Immature natural killer cell (primary cell): Measurements from ENCODE around the gene MARCKSL1. TPM values are rescaled to one million over a fixed set of nuclear protein-coding genes. Genes with fewer than 3 reads are reported as not detected.
"Not testable (repeated sequence)": the region's sequence is repeated elsewhere in the genome, so short reads cannot be mapped to it uniquely, and the experiment has no call there.

ENCODE experiments used
- DNase-seq, 3 donors: peaks; one replicate each; pipeline ENCODE4 v3.0.0; 2022; ENCODE audit warnings: mixed read lengths in 1 of 3
- H3K27ac Mint-ChIP-seq, 6 donors: one replicate each; pipeline ENCODE4 v1.8.0; 2020; ENCODE audit warnings: mixed read lengths in 6 of 6, mild to moderate bottlenecking in 5 of 6, inconsistent platforms in 4 of 6, moderate library complexity in 3 of 6
- H3K27me3 Mint-ChIP-seq, 3 donors: one replicate each; pipeline ENCODE4 v1.8.0; 2020 to 2021; ENCODE audit warnings: low read depth in 3 of 3, mild to moderate bottlenecking in 3 of 3, mixed read lengths in 3 of 3, moderate library complexity in 3 of 3, inconsistent platforms in 1 of 3
- H3K36me3 Mint-ChIP-seq, 3 donors: one replicate each; pipeline ENCODE4 v1.8.0; 2020; ENCODE audit warnings: mixed read lengths in 3 of 3, inconsistent platforms in 2 of 3, mild to moderate bottlenecking in 2 of 3
- H3K4me1 Mint-ChIP-seq, 2 donors: one replicate each; pipeline ENCODE4 v1.8.0; 2020; ENCODE audit warnings: inconsistent platforms in 2 of 2, mild to moderate bottlenecking in 2 of 2, mixed read lengths in 2 of 2, moderate library complexity in 1 of 2
- H3K4me3 Mint-ChIP-seq, 5 donors: one replicate each; pipeline ENCODE4 v1.8.0; 2020; ENCODE audit warnings: mild to moderate bottlenecking in 5 of 5, mixed read lengths in 5 of 5, inconsistent platforms in 3 of 5, moderate library complexity in 3 of 5
- H3K9me3 Mint-ChIP-seq, 6 donors: one replicate each; pipeline ENCODE4 v1.8.0; 2020; ENCODE audit warnings: mild to moderate bottlenecking in 6 of 6, mixed read lengths in 6 of 6, inconsistent platforms in 4 of 6, moderate library complexity in 3 of 6
- polyA plus RNA-seq, 3 donors: library from polyadenylated mRNA; unstranded; fragments of 300-500 nt; fragmentation: Illumina TruSeq; gene quantifications; one replicate each; pipeline ENCODE4 v1.2.3, GENCODE V29; 2021

MARCKSL1 gene
- polyA plus RNA-seq, 3 donors from 2014 or later: 20.5 to 46.9 (median 27.7) TPM

DNA sequence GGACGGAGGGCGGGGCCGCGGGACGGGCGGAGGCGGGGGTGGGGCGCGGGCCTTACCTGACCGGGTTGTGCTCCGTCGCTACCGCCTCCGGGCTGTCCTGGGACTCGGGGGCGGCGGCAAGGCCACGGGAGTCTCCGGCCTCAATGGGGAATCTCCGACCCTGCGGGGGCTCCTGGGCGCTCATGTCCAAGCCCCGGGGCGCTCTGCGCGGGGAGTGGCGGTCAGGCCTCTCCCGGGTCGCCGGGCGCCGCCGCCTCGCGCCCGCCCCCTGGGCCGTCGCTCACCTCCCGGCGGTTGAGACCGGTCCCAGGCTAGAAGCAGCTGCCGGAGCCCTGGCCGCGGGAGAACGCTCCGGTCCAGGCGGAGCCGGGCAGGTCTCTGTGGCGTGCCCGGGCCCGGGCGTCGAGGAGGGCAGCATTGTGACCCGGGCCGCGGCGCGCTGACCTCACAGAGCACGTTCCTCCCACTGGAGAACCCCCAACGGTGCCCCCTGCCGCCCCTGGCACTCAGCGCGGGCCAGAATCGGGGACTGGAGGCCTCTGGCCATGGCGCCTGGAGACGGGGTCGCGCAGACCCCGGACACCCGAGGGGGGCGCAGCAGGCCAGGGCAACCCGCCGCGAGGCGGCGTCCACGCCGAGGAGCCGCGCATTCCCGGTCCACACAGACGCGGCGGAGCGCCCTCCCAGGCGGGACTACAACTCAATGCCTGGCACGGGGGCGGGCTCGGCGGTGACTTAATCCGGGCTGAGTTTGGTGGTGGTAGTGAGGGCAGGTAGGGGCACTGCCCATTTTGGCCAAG lies 25.8 kb upstream of the MARCKSL1 start:
- Mint-ChIP-seq H3K27ac (peak overlapping the region in 1 of 6 donors; percentile 11), H3K27me3 (peaks cover 1 to 7% (median 5%) of the 10 kb centered on the region in 3 donors), H3K9me3 (no peaks in the 10 kb centered on the region), H3K4me3 (peak overlapping the region in 4 of 5 donors; percentile 26 to 58 (median 44)), H3K36me3 (peaks cover 8 to 22% (median 13%) of the 10 kb centered on the region in 3 donors), H3K4me1 (peaks cover 23 to 26% of the 10 kb centered on the region in 2 donors)
- DNase-seq: peak; percentile 22 to 24 (median 22)

DNA sequence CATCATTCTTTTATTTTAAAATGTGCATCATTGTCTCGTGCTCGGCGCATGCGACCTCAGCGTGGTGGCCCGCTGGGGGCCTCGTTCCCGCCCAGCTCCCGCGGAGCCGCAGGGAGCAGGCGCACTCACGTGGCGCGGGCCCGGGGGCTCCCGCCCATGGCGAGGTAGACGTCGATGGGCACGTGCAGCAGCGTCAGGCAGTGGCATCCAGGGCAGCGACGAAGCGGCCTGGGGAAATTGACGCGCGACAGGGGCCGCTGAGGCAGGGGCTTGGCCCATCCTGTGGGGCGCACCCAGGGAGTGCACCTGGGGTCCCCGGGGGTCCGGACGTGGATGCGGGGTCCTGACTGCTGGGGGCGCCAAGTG lies 25.3 kb upstream of the MARCKSL1 start:
- H3K36me3 Mint-ChIP-seq: peaks cover 8 to 26% (median 13%) of the 10 kb centered on the region in 3 donors
- H3K27me3 Mint-ChIP-seq: peaks cover 1 to 7% (median 5%) of the 10 kb centered on the region in 3 donors
- H3K4me3 Mint-ChIP-seq: no peak overlapping the region
- no peak for DNase-seq
- H3K4me1 Mint-ChIP-seq: peaks cover 23 to 26% of the 10 kb centered on the region in 2 donors
- no peak overlapping the region for H3K27ac Mint-ChIP-seq
- H3K9me3 Mint-ChIP-seq: no peaks in the 10 kb centered on the region

DNA sequence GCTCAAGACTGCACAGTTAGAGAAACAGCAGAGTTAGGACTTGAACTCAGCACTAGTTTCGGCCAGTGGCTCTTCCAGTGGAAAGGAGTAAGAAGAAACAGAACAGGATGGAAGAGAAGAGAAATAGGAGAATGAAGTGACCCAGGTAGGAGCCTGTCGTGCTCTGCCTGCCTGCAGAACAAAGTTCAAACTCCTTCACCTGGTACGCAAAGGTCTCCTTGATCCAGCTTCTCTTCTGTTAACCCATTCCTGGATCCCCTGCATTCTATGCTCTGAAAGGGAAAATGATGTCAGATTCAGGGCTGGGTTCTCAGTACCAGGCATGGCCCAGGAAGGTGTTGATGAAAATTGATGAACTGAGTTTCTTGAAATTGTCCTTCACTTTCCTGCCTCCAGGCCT lies 22.4 kb upstream of the MARCKSL1 start:
- peak overlapping the region in 1 of 6 donors; percentile 75 for H3K27ac Mint-ChIP-seq
- peaks cover 7 to 10% (median 9%) of the 10 kb centered on the region in 3 donors for H3K36me3 Mint-ChIP-seq
- no peaks in the 10 kb centered on the region for H3K9me3 Mint-ChIP-seq
- peaks cover 29 to 32% of the 10 kb centered on the region in 2 donors for H3K4me1 Mint-ChIP-seq
- no peak overlapping the region for H3K4me3 Mint-ChIP-seq
- H3K27me3 Mint-ChIP-seq: peaks cover 5 to 7% (median 5%) of the 10 kb centered on the region in 3 donors
- no peak for DNase-seq

DNA sequence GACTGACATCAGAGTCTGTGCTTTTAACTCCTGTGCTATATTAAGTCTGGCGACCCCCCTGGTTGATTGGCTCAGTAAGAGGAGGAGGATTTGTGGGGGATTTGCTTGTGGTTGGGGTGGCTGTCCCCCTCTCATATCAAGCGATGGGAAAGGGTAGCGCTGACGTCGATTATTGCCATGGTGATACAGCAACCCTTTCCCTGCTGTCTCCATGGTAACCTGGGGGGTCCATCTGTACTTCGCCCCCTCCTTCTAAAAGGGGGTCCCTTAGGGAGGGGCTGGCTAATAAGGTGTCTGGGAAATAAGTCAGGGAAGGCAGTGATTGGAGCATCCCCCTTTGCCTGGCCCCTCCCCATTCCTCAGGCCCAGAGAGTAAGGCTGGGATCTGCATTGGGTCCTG lies 21.6 kb upstream of the MARCKSL1 start:
- H3K4me3 Mint-ChIP-seq: no peak overlapping the region
- H3K27me3 Mint-ChIP-seq: peaks cover 5 to 7% (median 5%) of the 10 kb centered on the region in 3 donors
- peaks cover 30 to 36% of the 10 kb centered on the region in 2 donors for H3K4me1 Mint-ChIP-seq
- H3K27ac Mint-ChIP-seq: peak overlapping the region in 1 of 6 donors; percentile 7
- DNase-seq: no peak
- peaks cover 3 to 4% (median 3%) of the 10 kb centered on the region in 3 donors for H3K36me3 Mint-ChIP-seq
- H3K9me3 Mint-ChIP-seq: no peaks in the 10 kb centered on the region

GRCh38 chr1:32356478-32356877 lies 20.4 kb upstream of the MARCKSL1 start:
- Mint-ChIP-seq H3K36me3 (peaks cover 3 to 4% (median 3%) of the 10 kb centered on the region in 3 donors), H3K4me1 (peaks cover 30 to 31% of the 10 kb centered on the region in 2 donors), H3K27me3 (peaks cover 4 to 7% (median 6%) of the 10 kb centered on the region in 3 donors), H3K9me3 (no peaks in the 10 kb centered on the region), H3K27ac (peak overlapping the region in 1 of 6 donors; percentile 53), H3K4me3 (no peak overlapping the region)
- no peak for DNase-seq

GRCh38 chr1:32355778-32356177 lies 19.7 kb upstream of the MARCKSL1 start:
- H3K27ac Mint-ChIP-seq, H3K9me3 Mint-ChIP-seq, DNase-seq, H3K4me3 Mint-ChIP-seq, H3K36me3 Mint-ChIP-seq: not testable (repeated sequence)
- Mint-ChIP-seq H3K27me3 (peaks cover 6 to 10% (median 7%) of the 10 kb centered on the region in 3 donors), H3K4me1 (peaks cover 31% of the 10 kb centered on the region in 2 donors)

DNA sequence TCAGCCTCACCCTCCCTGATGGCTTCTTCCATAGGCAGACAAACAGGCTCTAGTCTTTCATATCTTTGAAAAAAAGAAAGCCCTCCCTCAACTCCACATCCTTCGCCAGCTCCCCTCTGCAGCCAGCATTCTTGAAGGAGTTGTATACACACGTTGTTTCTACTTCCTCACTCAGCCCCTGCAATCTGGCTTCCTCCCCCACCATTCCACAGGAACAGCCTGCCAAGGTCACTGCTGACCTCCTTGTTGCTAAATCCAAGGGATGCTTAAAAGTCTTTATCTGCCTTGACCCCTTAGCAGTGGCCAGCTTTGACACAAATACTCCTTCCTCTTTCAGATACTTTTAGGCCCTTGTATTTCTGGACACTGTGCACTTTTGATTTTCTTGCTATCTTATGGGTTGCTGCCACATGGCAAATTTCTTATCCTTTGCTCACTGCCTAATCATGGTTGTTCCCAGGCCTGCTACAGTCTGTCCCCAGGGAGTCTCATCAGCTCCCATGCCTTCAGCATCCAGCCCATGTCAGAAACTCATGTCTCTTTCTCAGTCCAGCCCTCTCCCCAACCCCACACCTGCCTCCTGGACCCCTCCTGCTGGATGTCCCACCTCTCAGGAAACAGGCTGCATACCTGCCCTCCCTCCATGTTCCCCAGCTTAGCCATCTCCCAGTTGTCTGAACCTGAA lies 18.0 kb upstream of the MARCKSL1 start:
- peak overlapping the region; percentile 5 to 73 (median 43) for H3K27ac Mint-ChIP-seq
- H3K4me1 Mint-ChIP-seq: peaks cover 33 to 34% of the 10 kb centered on the region in 2 donors

DNA sequence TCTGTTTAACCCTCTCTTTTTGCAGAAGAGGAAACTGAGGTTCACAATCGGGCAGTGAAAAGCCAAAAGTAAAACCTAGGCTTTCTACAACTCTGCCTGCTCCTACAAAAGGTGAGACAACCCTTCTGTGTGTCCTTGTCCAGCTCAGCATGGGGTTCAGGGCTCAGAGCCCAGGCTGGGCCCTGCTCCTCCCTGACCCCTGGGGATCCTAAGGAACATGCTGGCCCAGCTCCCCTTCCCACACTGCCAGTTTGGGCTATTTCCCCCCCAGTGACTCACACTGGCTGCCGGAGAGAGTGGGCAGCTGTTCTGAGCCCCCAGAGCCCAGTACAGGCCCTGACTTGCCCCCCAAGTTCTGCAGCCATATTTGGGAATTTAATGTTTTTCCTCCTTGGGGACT lies 17.4 kb upstream of the MARCKSL1 start:
- peaks cover 2 to 11% (median 5%) of the 10 kb centered on the region in 3 donors for H3K27me3 Mint-ChIP-seq
- no peak for DNase-seq
- peaks cover 0 to 4% (median 0%) of the 10 kb centered on the region in 3 donors for H3K36me3 Mint-ChIP-seq
- H3K4me1 Mint-ChIP-seq: peaks cover 39 to 40% of the 10 kb centered on the region in 2 donors
- peak overlapping the region; percentile 41 to 90 (median 57) for H3K4me3 Mint-ChIP-seq
- H3K9me3 Mint-ChIP-seq: no peaks in the 10 kb centered on the region
- H3K27ac Mint-ChIP-seq: peak overlapping the region; percentile 34 to 73 (median 56)

More for the DNA sequence above, 18.0 kb upstream of the MARCKSL1 start:
- H3K27me3 Mint-ChIP-seq: peaks cover 2 to 11% (median 5%) of the 10 kb centered on the region in 3 donors
- DNase-seq: no peak
- H3K9me3 Mint-ChIP-seq: no peaks in the 10 kb centered on the region
- H3K4me3 Mint-ChIP-seq: peak overlapping the region in 4 of 5 donors; percentile 22 to 74 (median 46)
- H3K36me3 Mint-ChIP-seq: peaks cover 0 to 4% (median 0%) of the 10 kb centered on the region in 3 donors

- H3K9me3 Mint-ChIP-seq: no peaks in the 10 kb centered on the region
- peak overlapping the region; percentile 48 to 90 (median 79) for H3K4me3 Mint-ChIP-seq
- peaks cover 0 to 4% (median 0%) of the 10 kb centered on the region in 3 donors for H3K36me3 Mint-ChIP-seq
- no peak for DNase-seq
- peaks cover 44 to 45% of the 10 kb centered on the region in 2 donors for H3K4me1 Mint-ChIP-seq
- H3K27ac Mint-ChIP-seq: peak overlapping the region in 5 of 6 donors; percentile 62 to 91 (median 73)
- peaks cover 2 to 13% (median 5%) of the 10 kb centered on the region in 3 donors for H3K27me3 Mint-ChIP-seq
Measured at GRCh38 chr1:32352831-32353383, 16.9 kb upstream of the MARCKSL1 start.

- Mint-ChIP-seq H3K4me3 (peak overlapping the region; percentile 79 to 90 (median 86)), H3K36me3 (peaks cover 0 to 4% (median 0%) of the 10 kb centered on the region in 3 donors), H3K9me3 (no peaks in the 10 kb centered on the region), H3K27me3 (peaks cover 2 to 13% (median 5%) of the 10 kb centered on the region in 3 donors), H3K4me1 (peaks cover 44 to 46% of the 10 kb centered on the region in 2 donors), H3K27ac (peak overlapping the region in 5 of 6 donors; percentile 43 to 91 (median 74))
- peak in 1 of 3 donors; percentile 7 for DNase-seq
Measured at GRCh38 chr1:32352239-32352745, 16.3 kb upstream of the MARCKSL1 start.

DNA sequence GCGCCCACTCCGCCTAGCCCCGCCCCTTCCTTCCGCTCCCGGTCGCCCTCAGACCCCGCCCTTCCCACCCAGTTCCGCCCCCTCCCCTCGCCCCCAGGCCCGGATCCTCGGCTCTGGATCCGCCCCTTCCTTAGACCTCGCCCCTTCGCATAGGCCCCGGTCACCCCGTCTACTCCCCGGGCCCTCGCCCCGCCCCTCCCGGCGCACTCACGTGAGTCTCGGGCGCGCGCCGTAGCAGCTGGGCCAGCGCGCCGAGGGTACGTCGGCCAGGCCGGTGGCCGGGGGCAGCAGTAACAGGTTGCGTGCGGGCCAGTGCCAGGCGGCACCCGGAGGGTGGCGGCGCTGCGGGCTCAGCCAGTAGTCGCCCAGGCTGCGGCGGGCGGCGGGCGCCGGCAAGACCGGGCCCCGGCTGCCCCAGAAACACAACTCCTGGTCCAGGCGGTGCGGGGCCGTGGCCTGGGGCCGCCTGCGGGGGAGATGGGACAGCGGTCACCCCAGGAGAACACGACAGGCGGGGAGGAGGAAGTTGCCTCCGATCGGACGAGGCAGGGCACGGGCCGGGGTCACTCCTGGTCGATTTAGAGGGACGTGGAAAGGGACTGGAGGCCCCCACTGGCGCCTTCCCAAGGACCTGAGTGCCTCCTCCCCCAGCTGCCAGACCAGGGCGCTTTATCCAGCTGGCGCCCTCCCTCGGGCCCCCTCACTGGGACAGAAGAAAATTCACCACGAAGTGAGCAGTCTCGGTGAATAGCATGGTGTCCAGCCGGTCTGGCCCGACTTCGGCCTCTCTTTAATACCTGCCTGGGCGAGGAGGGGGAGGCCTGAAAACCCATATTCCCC lies 15.6 kb upstream of the MARCKSL1 start:
- H3K4me1 Mint-ChIP-seq: peaks cover 44 to 46% of the 10 kb centered on the region in 2 donors
- no peaks in the 10 kb centered on the region for H3K9me3 Mint-ChIP-seq
- peak; percentile 91 to 93 (median 92) for DNase-seq
- peaks cover 2 to 13% (median 5%) of the 10 kb centered on the region in 3 donors for H3K27me3 Mint-ChIP-seq
- peak overlapping the region; percentile 79 to 90 (median 86) for H3K4me3 Mint-ChIP-seq
- H3K36me3 Mint-ChIP-seq: peaks cover 0 to 3% (median 2%) of the 10 kb centered on the region in 3 donors
- H3K27ac Mint-ChIP-seq: peak overlapping the region; percentile 57 to 94 (median 84)

DNA sequence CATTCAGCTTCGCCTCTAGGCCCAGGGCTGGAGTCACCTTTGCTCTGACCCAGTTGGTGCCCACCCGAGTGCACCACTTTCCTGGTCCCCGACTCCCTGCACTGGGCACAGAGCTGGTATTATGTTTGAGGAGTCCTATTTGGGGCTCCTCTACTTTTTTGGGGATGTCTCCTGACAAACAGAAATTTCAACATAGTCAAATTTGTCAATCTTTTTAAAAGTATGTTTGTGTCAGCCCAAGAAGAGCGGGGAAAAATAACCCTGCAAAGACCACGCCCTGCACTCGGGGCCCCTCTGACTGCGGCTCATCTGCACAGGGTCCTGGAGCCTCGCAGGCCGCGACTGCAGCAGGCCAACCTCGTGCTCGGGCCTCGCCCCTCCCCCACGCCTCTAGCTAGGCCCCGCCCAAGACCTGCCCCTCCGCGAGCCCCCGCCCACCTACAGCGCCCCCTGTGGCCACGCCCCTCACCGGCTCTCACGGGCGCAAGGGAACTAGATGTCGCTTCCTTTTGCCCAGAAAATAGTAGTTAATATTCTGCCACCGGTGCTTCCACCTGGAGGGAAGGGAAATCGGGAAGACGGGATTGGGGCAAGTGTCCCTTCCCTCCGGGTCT lies 14.9 kb upstream of the MARCKSL1 start:
- Mint-ChIP-seq H3K4me1 (peaks cover 44 to 46% of the 10 kb centered on the region in 2 donors), H3K4me3 (peak overlapping the region; percentile 79 to 90 (median 86)), H3K27me3 (peaks cover 4 to 11% (median 6%) of the 10 kb centered on the region in 3 donors), H3K27ac (peak overlapping the region; percentile 57 to 94 (median 85)), H3K36me3 (peaks cover 0 to 4% (median 0%) of the 10 kb centered on the region in 3 donors), H3K9me3 (peaks cover 0 to 1% (median 0%) of the 10 kb centered on the region in 6 donors)
- DNase-seq: peak in 1 of 3 donors; percentile 81
